ENCODE results near the gene TFIP11.

The TFIP11 gene

DNA sequence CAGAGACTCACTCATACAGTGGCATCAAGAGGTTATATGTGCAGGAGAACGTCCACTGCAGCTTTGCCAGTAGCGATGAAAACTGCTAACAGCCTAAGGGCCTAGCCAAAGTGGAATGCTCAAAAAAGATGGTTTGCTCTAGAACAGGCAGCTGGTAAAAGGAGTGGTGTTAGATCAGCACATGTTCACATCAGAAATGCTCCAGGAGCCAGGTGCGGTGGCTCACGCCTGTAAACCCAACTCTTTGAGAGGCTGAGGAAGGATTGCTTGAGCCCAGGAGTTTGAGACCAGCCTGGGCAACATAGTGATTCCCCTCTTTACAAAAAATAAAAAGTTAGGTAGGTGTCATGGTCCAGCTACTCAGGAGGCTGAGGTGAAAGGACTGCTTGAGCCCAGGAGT, 10.3 kb upstream of the TFIP11 start:
- TF ChIP-seq FOXP2 (optimal IDR thresholded peaks at IDR 0.05; ENCODE audit: borderline replicate concordance, extremely low read depth, extremely low read length, insufficient read depth) (no peak), TAF1 (IDR thresholded peaks at IDR 0.05; ENCODE audit: borderline replicate concordance, insufficient read depth, low read length) (no peak), SIN3A (IDR thresholded peaks at IDR 0.05; ENCODE audit: borderline replicate concordance, insufficient read depth, low read length) (no peak), POLR2AphosphoS5 (IDR thresholded peaks at IDR 0.05; ENCODE audit: low read depth, low read length) (no peak)

DNA sequence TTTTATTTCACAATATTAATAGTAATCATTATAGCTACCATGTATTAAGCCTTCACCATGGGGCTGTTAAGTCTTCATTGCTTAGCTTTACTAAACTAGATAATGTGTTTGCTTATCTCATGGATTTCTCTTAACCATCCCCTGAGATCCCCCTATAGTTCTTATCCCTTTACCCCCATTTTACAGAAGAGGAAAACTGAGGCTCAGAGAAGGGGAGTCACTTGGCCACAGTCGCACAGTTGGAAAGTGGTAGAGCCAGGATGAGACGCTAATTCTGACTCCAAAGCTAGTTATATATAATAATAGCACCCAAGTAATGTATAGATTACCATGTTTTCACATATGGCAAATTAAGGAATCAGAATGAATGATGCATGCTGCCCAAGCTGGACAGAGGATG, 9.7 kb upstream of the TFIP11 start:
- TF ChIP-seq, protein P1, sequence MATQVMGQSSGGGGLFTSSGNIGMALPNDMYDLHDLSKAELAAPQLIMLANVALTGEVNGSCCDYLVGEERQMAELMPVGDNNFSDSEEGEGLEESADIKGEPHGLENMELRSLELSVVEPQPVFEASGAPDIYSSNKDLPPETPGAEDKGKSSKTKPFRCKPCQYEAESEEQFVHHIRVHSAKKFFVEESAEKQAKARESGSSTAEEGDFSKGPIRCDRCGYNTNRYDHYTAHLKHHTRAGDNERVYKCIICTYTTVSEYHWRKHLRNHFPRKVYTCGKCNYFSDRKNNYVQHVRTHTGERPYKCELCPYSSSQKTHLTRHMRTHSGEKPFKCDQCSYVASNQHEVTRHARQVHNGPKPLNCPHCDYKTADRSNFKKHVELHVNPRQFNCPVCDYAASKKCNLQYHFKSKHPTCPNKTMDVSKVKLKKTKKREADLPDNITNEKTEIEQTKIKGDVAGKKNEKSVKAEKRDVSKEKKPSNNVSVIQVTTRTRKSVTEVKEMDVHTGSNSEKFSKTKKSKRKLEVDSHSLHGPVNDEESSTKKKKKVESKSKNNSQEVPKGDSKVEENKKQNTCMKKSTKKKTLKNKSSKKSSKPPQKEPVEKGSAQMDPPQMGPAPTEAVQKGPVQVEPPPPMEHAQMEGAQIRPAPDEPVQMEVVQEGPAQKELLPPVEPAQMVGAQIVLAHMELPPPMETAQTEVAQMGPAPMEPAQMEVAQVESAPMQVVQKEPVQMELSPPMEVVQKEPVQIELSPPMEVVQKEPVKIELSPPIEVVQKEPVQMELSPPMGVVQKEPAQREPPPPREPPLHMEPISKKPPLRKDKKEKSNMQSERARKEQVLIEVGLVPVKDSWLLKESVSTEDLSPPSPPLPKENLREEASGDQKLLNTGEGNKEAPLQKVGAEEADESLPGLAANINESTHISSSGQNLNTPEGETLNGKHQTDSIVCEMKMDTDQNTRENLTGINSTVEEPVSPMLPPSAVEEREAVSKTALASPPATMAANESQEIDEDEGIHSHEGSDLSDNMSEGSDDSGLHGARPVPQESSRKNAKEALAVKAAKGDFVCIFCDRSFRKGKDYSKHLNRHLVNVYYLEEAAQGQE (IDR thresholded peaks at IDR 0.05; ENCODE audit: insufficient read depth in 1 of 2, low read depth in 2 of 2, low read length in 2 of 2), result no peak
- TF ChIP-seq POLR2AphosphoS5 (IDR thresholded peaks at IDR 0.05; ENCODE audit: low read depth, low read length), result no peak
- TF ChIP-seq TAF1 (IDR thresholded peaks at IDR 0.05; ENCODE audit: borderline replicate concordance, insufficient read depth, low read length), result no peak
- TF ChIP-seq FOXP2 (optimal IDR thresholded peaks at IDR 0.05; ENCODE audit: borderline replicate concordance, extremely low read depth, extremely low read length, insufficient read depth), result no peak
- no peak for TF ChIP-seq SIN3A (IDR thresholded peaks at IDR 0.05; ENCODE audit: borderline replicate concordance, insufficient read depth, low read length)

DNA sequence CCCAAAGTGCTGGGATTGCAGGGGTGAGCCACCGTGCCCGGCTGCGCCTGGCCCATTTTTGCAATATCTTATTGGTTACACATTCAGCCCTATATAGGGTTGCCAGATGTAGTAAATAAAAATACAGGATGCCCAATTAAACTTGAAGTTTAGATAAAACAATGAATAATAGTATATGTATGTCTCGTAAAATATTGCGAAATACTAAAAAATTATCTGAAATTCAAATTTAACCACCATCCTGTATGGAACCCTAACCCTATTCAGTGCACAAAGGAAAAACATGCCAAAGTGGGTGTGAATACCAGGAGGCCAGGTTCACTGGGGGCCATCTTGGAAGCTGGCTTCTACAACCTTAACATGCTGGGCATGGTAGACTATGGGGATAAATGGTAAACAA, 5.2 kb upstream of the TFIP11 start:
- TF ChIP-seq FOXP2 (optimal IDR thresholded peaks at IDR 0.05; ENCODE audit: borderline replicate concordance, extremely low read depth, extremely low read length, insufficient read depth) (no peak), SIN3A (IDR thresholded peaks at IDR 0.05; ENCODE audit: borderline replicate concordance, insufficient read depth, low read length) (no peak), POLR2AphosphoS5 (IDR thresholded peaks at IDR 0.05; ENCODE audit: low read depth, low read length) (no peak), TAF1 (IDR thresholded peaks at IDR 0.05; ENCODE audit: borderline replicate concordance, insufficient read depth, low read length) (no peak)
- TF ChIP-seq, protein P1 (IDR thresholded peaks at IDR 0.05; ENCODE audit: insufficient read depth in 1 of 2, low read depth in 2 of 2, low read length in 2 of 2), result no peak

DNA sequence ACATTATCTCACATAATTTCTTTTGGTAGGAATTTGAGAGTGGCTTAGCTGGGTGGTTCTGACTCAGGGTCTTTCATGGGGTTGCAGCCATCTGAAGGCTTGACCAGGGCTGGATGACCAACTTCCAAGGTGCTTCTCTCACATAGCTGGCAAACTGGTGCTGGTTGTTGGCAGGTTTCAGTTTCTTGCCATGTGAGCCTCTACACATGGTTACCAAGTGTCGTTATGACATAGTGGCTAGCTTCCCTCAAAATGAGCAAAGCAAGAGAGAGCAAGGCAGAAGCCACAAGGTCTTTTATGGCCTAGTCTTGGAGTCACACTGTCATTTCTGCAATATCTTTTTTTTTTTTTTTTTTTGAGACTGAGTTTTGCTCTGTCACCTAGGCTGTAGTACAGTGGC, 4.2 kb upstream of the TFIP11 start:
- no peak for TF ChIP-seq POLR2AphosphoS5 (IDR thresholded peaks at IDR 0.05; ENCODE audit: low read depth, low read length)
- no peak for TF ChIP-seq SIN3A (IDR thresholded peaks at IDR 0.05; ENCODE audit: borderline replicate concordance, insufficient read depth, low read length)
- no peak for TF ChIP-seq FOXP2 (optimal IDR thresholded peaks at IDR 0.05; ENCODE audit: borderline replicate concordance, extremely low read depth, extremely low read length, insufficient read depth)
- no peak for TF ChIP-seq TAF1 (IDR thresholded peaks at IDR 0.05; ENCODE audit: borderline replicate concordance, insufficient read depth, low read length)
- TF ChIP-seq, protein P1 (IDR thresholded peaks at IDR 0.05; ENCODE audit: insufficient read depth in 1 of 2, low read depth in 2 of 2, low read length in 2 of 2), result no peak

DNA sequence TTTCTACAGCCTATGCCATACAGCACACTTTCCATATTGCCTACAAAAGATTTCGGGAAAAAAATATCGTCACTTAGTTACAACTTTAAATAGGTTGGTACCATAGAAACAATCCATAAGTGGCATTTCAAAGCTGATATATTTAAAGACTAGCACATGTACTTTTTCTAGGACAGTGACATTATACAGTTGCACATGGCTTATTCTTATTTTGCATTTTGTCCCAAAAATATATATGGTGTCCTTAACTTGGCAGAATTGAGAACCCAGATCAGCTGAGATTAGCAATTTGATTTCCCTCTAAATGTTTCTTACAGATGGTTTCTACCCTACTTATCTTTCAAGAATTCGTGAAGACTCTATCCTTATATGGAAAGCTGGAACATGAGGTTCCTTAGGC, 3.7 kb upstream of the TFIP11 start:
- no peak for TF ChIP-seq SIN3A (IDR thresholded peaks at IDR 0.05; ENCODE audit: borderline replicate concordance, insufficient read depth, low read length)
- no peak for TF ChIP-seq POLR2AphosphoS5 (IDR thresholded peaks at IDR 0.05; ENCODE audit: low read depth, low read length)
- TF ChIP-seq FOXP2 (optimal IDR thresholded peaks at IDR 0.05; ENCODE audit: borderline replicate concordance, extremely low read depth, extremely low read length, insufficient read depth), result no peak
- TF ChIP-seq, protein P1 (IDR thresholded peaks at IDR 0.05; ENCODE audit: insufficient read depth in 1 of 2, low read depth in 2 of 2, low read length in 2 of 2), result no peak
- TF ChIP-seq TAF1 (IDR thresholded peaks at IDR 0.05; ENCODE audit: borderline replicate concordance, insufficient read depth, low read length), result no peak

Measured in PFSK-1 (cell line).